Fibroblast of villous mesenchyme (primary cell): ENCODE measurements around the gene EXOC7. TPM values are rescaled to one million over a fixed set of nuclear protein-coding genes. Genes with fewer than 3 reads are reported as not detected.

Source experiments
- DNase-seq: peaks from one replicate; pipeline ENCODE4 v3.0.0-alpha.2; 2010; ENCODE audit warnings: low read depth
- H3K4me3 ChIP-seq: 2 replicates; pipeline ENCODE4 v1.5.1; 2011; ENCODE audit warnings: low read depth, mild to moderate bottlenecking, low read length
- CTCF ChIP-seq: IDR thresholded peaks from 2 replicates; pipeline ENCODE4 v1.5.1; 2012; ENCODE audit warnings: low read depth, mild to moderate bottlenecking, low read length; ENCODE audit not compliant: insufficient read depth
- total RNA-seq: library from RNA; depleted of rRNA; stranded (reverse); fragments of >200 nt; gene quantifications from 2 replicates; pipeline ENCODE4 v1.2.3, GENCODE V29; 2012

Gene EXOC7
- total RNA-seq, 1 donor = 98.4 TPM

DNA sequence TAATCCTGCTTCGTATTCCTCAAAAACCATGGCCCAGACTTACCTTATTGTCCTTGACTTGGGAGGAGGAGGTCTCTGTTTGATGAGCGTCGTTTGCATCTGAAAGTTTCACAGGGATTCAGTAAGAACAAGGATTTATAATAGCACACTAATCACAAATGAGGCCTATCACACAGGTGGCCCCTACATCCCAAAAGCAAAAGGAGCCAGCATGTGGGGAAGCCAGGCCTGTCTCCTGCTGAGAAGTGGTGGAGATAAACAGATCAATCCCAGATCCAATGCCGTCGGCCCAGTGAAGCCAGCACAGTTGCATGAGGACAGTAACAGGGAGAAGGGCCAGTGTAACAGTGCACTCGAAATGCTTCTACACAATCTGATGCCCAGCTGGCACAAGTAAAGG is 63.2 kb downstream of the EXOC7 start:
- H3K4me3 ChIP-seq = no peak overlapping the region
- no peak for DNase-seq
- no peak for TF ChIP-seq CTCF

DNA sequence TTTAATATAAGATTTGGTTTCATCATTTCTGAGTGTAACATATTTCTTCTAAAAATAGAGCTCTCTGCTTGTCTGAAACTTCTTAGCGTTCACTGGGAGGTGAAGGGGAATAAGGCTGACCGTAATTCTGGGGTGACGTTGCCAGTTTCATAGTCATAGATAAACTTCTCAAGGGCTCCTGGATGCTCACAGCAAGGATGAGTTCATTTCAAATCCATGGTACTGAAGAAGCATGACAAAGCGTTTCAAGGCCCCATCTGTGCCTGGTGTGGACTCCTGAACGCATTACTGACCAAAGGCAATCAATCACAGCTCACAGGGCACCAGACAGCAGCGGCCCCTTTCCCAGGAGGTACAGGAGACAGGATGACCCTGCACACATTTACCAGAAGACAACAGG is 64.5 kb downstream of the EXOC7 start:
- H3K4me3 ChIP-seq = no peak overlapping the region
- TF ChIP-seq CTCF = no peak
- DNase-seq = no peak

GRCh38 chr17:76038050-76038449 is 65.5 kb downstream of the EXOC7 start:
- no peak for TF ChIP-seq CTCF
- H3K4me3 ChIP-seq = no peak overlapping the region
- DNase-seq = no peak

- no peak for TF ChIP-seq CTCF
- peak; percentile 50 for DNase-seq
- no peak overlapping the region for H3K4me3 ChIP-seq
Measured at GRCh38 chr17:76036497-76037261, 66.9 kb downstream of the EXOC7 start.

- no peak overlapping the region for H3K4me3 ChIP-seq
- DNase-seq = no peak
- no peak for TF ChIP-seq CTCF
Measured at GRCh38 chr17:76034428-76035350, 68.9 kb downstream of the EXOC7 start.

- no peak for DNase-seq
- H3K4me3 ChIP-seq = no peak overlapping the region
- TF ChIP-seq CTCF = no peak
Measured at GRCh38 chr17:76033139-76033538, 70.4 kb downstream of the EXOC7 start.
